OCI-LY1 (cell line): ENCODE measurements around the gene RPL37A.

Source experiments
- CTCF ChIP-seq: fragments of 200-600 bp; sonication (generic), shearing (Covaris generic); IDR thresholded peaks from 2 replicates; pipeline ENCODE4 v1.5.1; 2017; ENCODE audit warnings: mild to moderate bottlenecking, antibody characterized with exemption, low read length, moderate library complexity, mixed read lengths
- EZH2 ChIP-seq: fragments of 200-600 bp; sonication (generic), shearing (Covaris generic); IDR thresholded peaks from 2 replicates; pipeline ENCODE4 v1.8.0; 2017; ENCODE audit warnings: borderline replicate concordance, mixed run types, mild to moderate bottlenecking, antibody characterized with exemption, low read length, moderate library complexity, mixed read lengths

- TF ChIP-seq CTCF (no peak), EZH2 (no peak)
Observed at GRCh38 chr2:216503159-216503629, 4.5 kb downstream of the RPL37A start.
